Panc1 (cell line): ENCODE data around the gene SPINDOC. TPM values are rescaled to one million over a fixed set of nuclear protein-coding genes. Genes with fewer than 3 reads are reported as not detected.
A peak's percentile ranks its signal among the peaks of the same experiment; 100 is the strongest.

Experiments
- ATAC-seq: fragments of 200-7000 bp; cut with Tn5 transposase; 2 replicates; pipeline ENCODE4 v1.9.1; 2020; ENCODE audit warnings: mild to moderate bottlenecking, moderate library complexity
- BruUV-seq: library from RNA; stranded (reverse); fragments of 400-500 nt; replicated peaks from 2 replicates; lab custom pipeline; 2021; lab: Mats Ljungman, UMichigan
- CTCF ChIA-PET: fragments of 300-600 bp; sonication (Branson Sonifier 250); formaldehyde crosslinking; loops from one replicate; lab custom pipeline; 2022; ENCODE audit warnings: antibody characterized with exemption; lab: Charles Lee
- POLR2A ChIA-PET: fragments of 300-600 bp; sonication (Branson Sonifier 250); formaldehyde crosslinking; loops from one replicate; lab custom pipeline; 2022; ENCODE audit warnings: antibody characterized with exemption; lab: Charles Lee
- DNase-seq: peaks from one replicate; pipeline ENCODE4 v3.0.0-alpha.2; 2010; ENCODE audit warnings: low read depth, low spot score
- H3K27ac ChIP-seq: 2 replicates; pipeline ENCODE4 v1.5.1; 2011; ENCODE audit warnings: mild to moderate bottlenecking, low read length, inconsistent platforms
- H3K27me3 ChIP-seq: fragments of 200-500 bp; sonication (Bioruptor generic); 2 replicates; pipeline ENCODE4 v1.6.0; 2014; ENCODE audit warnings: low read length, inconsistent platforms; ENCODE audit not compliant: control insufficient read depth, insufficient read depth
- H3K36me3 ChIP-seq: fragments of 200-500 bp; sonication (Bioruptor generic); 2 replicates; pipeline ENCODE4 v1.5.1; 2014; ENCODE audit warnings: inconsistent platforms, mild to moderate bottlenecking, low read length, moderate library complexity; ENCODE audit not compliant: control insufficient read depth, insufficient read depth
- H3K4me1 ChIP-seq: 2 replicates; pipeline ENCODE4 v1.5.1; 2011; ENCODE audit warnings: inconsistent platforms, mild to moderate bottlenecking, low read length, moderate library complexity; ENCODE audit not compliant: control insufficient read depth, insufficient read depth
- H3K4me3 ChIP-seq, 2 experiments: 2 replicates each; pipeline ENCODE4 v1.5.1; 2011 to 2012; ENCODE audit warnings: low read depth in 2 of 2, low read length in 2 of 2, mild to moderate bottlenecking in 2 of 2, inconsistent platforms in 1 of 2, moderate library complexity in 1 of 2
- H3K9me3 ChIP-seq: fragments of 200-500 bp; sonication (Bioruptor generic); 2 replicates; pipeline ENCODE4 v1.5.1; 2014; ENCODE audit warnings: low read depth, mild to moderate bottlenecking, inconsistent platforms, low read length, moderate library complexity; ENCODE audit not compliant: control insufficient read depth, insufficient read depth
- POLR2AphosphoS5 ChIP-seq: IDR thresholded peaks from 2 replicates; pipeline ENCODE4 v1.6.1; 2012; ENCODE audit warnings: mild to moderate bottlenecking, low read depth, low read length, moderate library complexity
- SIN3A ChIP-seq: IDR thresholded peaks from 2 replicates; pipeline ENCODE4 v1.6.1; 2012; ENCODE audit warnings: low read depth, mild to moderate bottlenecking, low read length, moderate library complexity, borderline replicate concordance; ENCODE audit not compliant: insufficient read depth
- TCF7L2 ChIP-seq: IDR thresholded peaks from 2 replicates; pipeline ENCODE4 v1.6.1; 2011; ENCODE audit warnings: mild to moderate bottlenecking, low read depth, low read length, inconsistent platforms
- in situ Hi-C: cut with HindIII; loops from 2 replicates; pipeline ENCODE4 v1.10.0; 2016; ENCODE audit warnings: low sequenced_read_pairs, low pct_unique_long_range_greater_than_20kb
- intact Hi-C: fragments of 100-400 bp; cut with micrococcal nuclease; formaldehyde crosslinking; loops from one replicate; pipeline ENCODE4 v1.10.0; 2022; ENCODE audit not compliant: unreplicated experiment
- total RNA-seq: library from RNA; stranded (reverse); gene quantifications from one replicate; pipeline ENCODE4 v1.2.1, GENCODE V29; 2021; ENCODE audit not compliant: unreplicated experiment
- TF ChIP-seq, protein P1 (sequence below): fragments of 450-650 bp; IDR thresholded peaks from 2 replicates; pipeline ENCODE4 v1.5.1; 2017; ENCODE audit warnings: mild to moderate bottlenecking
- TF ChIP-seq, protein P2 (sequence below), 2 experiments: IDR thresholded peaks; 2 replicates each; pipeline ENCODE4 v1.6.1; 2011 to 2012; ENCODE audit warnings: low read depth in 2 of 2, control low read depth in 1 of 2, low read length in 1 of 2, mild to moderate bottlenecking in 1 of 2, moderate library complexity in 1 of 2; ENCODE audit not compliant: insufficient read depth in 1 of 2

SPINDOC gene
- total RNA-seq, 1 experiment from 2014 or later = 59.1 TPM

GRCh38 chr11:63875506-63876065, 62.3 kb downstream of the SPINDOC start:
- DNase-seq (no peak), ATAC-seq (no peak)
- ChIA-PET CTCF (interaction anchor here (0.5 kb wide), 1 partner anchor 31 kb away, joined by 3 read pairs; no protein-coding TSS in a partner anchor), POLR2A (no interaction called here)
- Histone ChIP-seq H3K9me3 (no peaks in the 10 kb centered on the region), H3K27ac (no peak overlapping the region), H3K4me3 (no peak overlapping the region), H3K4me1 (peaks cover 18% of the 10 kb centered on the region), H3K36me3 (no peaks in the 10 kb centered on the region), H3K27me3 (no peaks in the 10 kb centered on the region)
- no TSS peak for BruUV-seq
- in situ Hi-C loops (no loop called here), intact Hi-C loops (no loop called here)
- TF ChIP-seq SIN3A (no peak), TCF7L2 (no peak), POLR2AphosphoS5 (no peak)
- TF ChIP-seq, protein P1, sequence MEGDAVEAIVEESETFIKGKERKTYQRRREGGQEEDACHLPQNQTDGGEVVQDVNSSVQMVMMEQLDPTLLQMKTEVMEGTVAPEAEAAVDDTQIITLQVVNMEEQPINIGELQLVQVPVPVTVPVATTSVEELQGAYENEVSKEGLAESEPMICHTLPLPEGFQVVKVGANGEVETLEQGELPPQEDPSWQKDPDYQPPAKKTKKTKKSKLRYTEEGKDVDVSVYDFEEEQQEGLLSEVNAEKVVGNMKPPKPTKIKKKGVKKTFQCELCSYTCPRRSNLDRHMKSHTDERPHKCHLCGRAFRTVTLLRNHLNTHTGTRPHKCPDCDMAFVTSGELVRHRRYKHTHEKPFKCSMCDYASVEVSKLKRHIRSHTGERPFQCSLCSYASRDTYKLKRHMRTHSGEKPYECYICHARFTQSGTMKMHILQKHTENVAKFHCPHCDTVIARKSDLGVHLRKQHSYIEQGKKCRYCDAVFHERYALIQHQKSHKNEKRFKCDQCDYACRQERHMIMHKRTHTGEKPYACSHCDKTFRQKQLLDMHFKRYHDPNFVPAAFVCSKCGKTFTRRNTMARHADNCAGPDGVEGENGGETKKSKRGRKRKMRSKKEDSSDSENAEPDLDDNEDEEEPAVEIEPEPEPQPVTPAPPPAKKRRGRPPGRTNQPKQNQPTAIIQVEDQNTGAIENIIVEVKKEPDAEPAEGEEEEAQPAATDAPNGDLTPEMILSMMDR = no peak
- TF ChIP-seq, protein P2, sequence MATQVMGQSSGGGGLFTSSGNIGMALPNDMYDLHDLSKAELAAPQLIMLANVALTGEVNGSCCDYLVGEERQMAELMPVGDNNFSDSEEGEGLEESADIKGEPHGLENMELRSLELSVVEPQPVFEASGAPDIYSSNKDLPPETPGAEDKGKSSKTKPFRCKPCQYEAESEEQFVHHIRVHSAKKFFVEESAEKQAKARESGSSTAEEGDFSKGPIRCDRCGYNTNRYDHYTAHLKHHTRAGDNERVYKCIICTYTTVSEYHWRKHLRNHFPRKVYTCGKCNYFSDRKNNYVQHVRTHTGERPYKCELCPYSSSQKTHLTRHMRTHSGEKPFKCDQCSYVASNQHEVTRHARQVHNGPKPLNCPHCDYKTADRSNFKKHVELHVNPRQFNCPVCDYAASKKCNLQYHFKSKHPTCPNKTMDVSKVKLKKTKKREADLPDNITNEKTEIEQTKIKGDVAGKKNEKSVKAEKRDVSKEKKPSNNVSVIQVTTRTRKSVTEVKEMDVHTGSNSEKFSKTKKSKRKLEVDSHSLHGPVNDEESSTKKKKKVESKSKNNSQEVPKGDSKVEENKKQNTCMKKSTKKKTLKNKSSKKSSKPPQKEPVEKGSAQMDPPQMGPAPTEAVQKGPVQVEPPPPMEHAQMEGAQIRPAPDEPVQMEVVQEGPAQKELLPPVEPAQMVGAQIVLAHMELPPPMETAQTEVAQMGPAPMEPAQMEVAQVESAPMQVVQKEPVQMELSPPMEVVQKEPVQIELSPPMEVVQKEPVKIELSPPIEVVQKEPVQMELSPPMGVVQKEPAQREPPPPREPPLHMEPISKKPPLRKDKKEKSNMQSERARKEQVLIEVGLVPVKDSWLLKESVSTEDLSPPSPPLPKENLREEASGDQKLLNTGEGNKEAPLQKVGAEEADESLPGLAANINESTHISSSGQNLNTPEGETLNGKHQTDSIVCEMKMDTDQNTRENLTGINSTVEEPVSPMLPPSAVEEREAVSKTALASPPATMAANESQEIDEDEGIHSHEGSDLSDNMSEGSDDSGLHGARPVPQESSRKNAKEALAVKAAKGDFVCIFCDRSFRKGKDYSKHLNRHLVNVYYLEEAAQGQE (IDR thresholded peaks at IDR 0.05; ENCODE audit: insufficient read depth in 1 of 2, low read depth in 2 of 2, low read length in 1 of 2) = no peak

- no peaks in the 10 kb centered on the region for H3K27me3 ChIP-seq
- CTCF ChIA-PET = no interaction called here
- H3K4me1 ChIP-seq = peaks cover 14% of the 10 kb centered on the region
- in situ Hi-C loops = no loop called here
- POLR2A ChIA-PET = interaction anchor here (0.5 kb wide), 1 partner anchor 106 kb away, joined by 4 read pairs; no protein-coding TSS in a partner anchor
- TF ChIP-seq POLR2AphosphoS5 (no peak), TCF7L2 (no peak), SIN3A (no peak)
- TF ChIP-seq, protein P1 = no peak
- TF ChIP-seq, protein P2 (IDR thresholded peaks at IDR 0.05; ENCODE audit: insufficient read depth in 1 of 2, low read depth in 2 of 2, low read length in 1 of 2) = no peak
- ATAC-seq (no peak), DNase-seq (no peak)
- no peak overlapping the region for H3K4me3 ChIP-seq
- BruUV-seq = TSS peak; percentile 78
- H3K36me3 ChIP-seq = no peaks in the 10 kb centered on the region
- no peaks in the 10 kb centered on the region for H3K9me3 ChIP-seq
- intact Hi-C loops = no loop called here
- H3K27ac ChIP-seq = no peak overlapping the region
Measured at GRCh38 chr11:63876616-63877015, 63.4 kb downstream of the SPINDOC start.
